ENCODE data around the gene GALNT7. TPM values are rescaled to one million over a fixed set of nuclear protein-coding genes. Genes with fewer than 3 reads are reported as not detected.

GALNT7 gene
- total RNA-seq, 1 experiment from 2014 or later = 51.6 TPM

DNA sequence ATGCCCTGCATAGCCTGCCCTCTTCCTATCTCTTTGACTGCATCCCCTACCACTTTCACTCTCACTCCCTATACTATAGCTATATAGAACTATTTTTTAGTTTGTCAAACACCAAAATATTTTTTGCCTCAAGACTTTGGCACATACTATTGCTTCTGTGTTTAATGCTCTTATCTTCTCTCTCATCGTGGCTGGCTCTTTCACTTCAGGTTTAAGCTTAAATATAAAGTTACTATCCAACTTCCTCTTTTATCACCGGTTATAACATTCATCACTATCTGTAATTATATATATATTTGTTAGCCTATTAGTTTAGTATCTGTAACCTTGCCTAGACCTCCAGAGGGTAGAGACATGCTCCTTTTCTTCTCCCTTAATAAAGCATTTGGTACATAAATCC, 177.0 kb downstream of the GALNT7 start:
- Mint-ChIP-seq H3K27me3 (ENCODE audit: unreplicated experiment) (no peaks in the 10 kb centered on the region), H3K4me3 (ENCODE audit: low read depth, unreplicated experiment) (no peak overlapping the region), H3K36me3 (ENCODE audit: insufficient read depth, unreplicated experiment) (no peaks in the 10 kb centered on the region), H3K4me1 (ENCODE audit: low read depth, unreplicated experiment) (no peaks in the 10 kb centered on the region), H3K27ac (ENCODE audit: unreplicated experiment) (no peak overlapping the region), H3K9me3 (ENCODE audit: low read depth, unreplicated experiment) (no peaks in the 10 kb centered on the region)
- intact Hi-C loops (cut with micrococcal nuclease; ENCODE audit: unreplicated experiment) = no loop called here
- CTCF ChIA-PET = interaction anchor here (1.1 kb wide), 1 partner anchor 24 kb away, joined by 3 read pairs; no protein-coding TSS in a partner anchor
- BruUV-seq (replicated peaks) = no TSS peak
- TF ChIP-seq, protein P1, sequence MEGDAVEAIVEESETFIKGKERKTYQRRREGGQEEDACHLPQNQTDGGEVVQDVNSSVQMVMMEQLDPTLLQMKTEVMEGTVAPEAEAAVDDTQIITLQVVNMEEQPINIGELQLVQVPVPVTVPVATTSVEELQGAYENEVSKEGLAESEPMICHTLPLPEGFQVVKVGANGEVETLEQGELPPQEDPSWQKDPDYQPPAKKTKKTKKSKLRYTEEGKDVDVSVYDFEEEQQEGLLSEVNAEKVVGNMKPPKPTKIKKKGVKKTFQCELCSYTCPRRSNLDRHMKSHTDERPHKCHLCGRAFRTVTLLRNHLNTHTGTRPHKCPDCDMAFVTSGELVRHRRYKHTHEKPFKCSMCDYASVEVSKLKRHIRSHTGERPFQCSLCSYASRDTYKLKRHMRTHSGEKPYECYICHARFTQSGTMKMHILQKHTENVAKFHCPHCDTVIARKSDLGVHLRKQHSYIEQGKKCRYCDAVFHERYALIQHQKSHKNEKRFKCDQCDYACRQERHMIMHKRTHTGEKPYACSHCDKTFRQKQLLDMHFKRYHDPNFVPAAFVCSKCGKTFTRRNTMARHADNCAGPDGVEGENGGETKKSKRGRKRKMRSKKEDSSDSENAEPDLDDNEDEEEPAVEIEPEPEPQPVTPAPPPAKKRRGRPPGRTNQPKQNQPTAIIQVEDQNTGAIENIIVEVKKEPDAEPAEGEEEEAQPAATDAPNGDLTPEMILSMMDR (IDR thresholded peaks at IDR 0.05; ENCODE audit: unreplicated experiment) = no peak
- DNase-seq = no peak

DNA sequence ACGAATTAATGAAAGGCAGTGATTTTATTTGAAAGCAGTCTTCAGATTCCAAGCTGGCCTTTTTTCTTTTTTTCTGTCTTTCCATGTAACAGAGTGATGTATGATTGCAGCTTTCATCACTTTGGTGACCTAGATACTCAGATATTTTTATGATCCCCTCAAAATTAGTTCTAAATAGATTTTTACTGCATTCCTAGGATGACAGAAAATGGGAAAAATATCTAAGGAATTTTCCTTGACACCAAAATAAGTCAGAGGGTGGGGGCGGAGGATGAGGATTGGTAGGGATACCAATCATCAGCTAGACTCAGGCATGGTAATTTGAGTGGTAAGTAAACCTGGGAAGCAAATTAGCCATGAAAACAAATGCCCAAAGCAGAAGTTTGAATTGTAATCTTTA, 177.5 kb downstream of the GALNT7 start:
- Mint-ChIP-seq H3K27ac (ENCODE audit: unreplicated experiment) (no peak overlapping the region), H3K4me3 (ENCODE audit: low read depth, unreplicated experiment) (no peak overlapping the region), H3K27me3 (ENCODE audit: unreplicated experiment) (no peaks in the 10 kb centered on the region), H3K9me3 (ENCODE audit: low read depth, unreplicated experiment) (no peaks in the 10 kb centered on the region), H3K36me3 (ENCODE audit: insufficient read depth, unreplicated experiment) (no peaks in the 10 kb centered on the region), H3K4me1 (ENCODE audit: low read depth, unreplicated experiment) (no peaks in the 10 kb centered on the region)
- intact Hi-C loops (cut with micrococcal nuclease; ENCODE audit: unreplicated experiment) = no loop called here
- TF ChIP-seq, protein P1 (IDR thresholded peaks at IDR 0.05; ENCODE audit: unreplicated experiment) = no peak
- DNase-seq = no peak
- CTCF ChIA-PET = no interaction called here
- no TSS peak for BruUV-seq (replicated peaks)

DNA sequence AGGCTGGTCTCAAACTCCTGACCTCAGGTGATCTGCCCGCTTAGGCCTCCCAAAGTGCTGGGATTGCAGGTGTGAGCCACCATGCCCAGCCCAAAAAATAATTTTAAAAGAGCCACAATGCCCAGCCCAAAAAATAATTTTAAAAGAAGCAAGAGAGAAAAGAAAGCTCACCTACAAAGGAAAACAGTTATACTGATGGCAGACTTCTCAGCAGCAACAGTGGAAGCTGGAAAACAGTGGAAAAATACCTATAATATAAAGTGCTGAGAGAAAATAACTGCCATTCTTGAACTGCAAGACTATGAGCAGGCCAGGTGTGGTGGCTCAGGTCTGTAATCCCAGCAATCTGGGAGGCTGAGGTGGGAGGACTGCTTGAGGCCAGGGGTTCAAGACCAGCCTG, 178.9 kb downstream of the GALNT7 start:
- TF ChIP-seq, protein P1 (IDR thresholded peaks at IDR 0.05; ENCODE audit: unreplicated experiment) = no peak
- Mint-ChIP-seq H3K27ac (ENCODE audit: unreplicated experiment) (no peak overlapping the region), H3K36me3 (ENCODE audit: insufficient read depth, unreplicated experiment) (no peaks in the 10 kb centered on the region), H3K9me3 (ENCODE audit: low read depth, unreplicated experiment) (no peaks in the 10 kb centered on the region), H3K4me1 (ENCODE audit: low read depth, unreplicated experiment) (no peaks in the 10 kb centered on the region), H3K27me3 (ENCODE audit: unreplicated experiment) (no peaks in the 10 kb centered on the region), H3K4me3 (ENCODE audit: low read depth, unreplicated experiment) (no peak overlapping the region)
- intact Hi-C loops (cut with micrococcal nuclease; ENCODE audit: unreplicated experiment) = no loop called here
- CTCF ChIA-PET = no interaction called here
- no peak for DNase-seq
- BruUV-seq (replicated peaks) = no TSS peak

DNA sequence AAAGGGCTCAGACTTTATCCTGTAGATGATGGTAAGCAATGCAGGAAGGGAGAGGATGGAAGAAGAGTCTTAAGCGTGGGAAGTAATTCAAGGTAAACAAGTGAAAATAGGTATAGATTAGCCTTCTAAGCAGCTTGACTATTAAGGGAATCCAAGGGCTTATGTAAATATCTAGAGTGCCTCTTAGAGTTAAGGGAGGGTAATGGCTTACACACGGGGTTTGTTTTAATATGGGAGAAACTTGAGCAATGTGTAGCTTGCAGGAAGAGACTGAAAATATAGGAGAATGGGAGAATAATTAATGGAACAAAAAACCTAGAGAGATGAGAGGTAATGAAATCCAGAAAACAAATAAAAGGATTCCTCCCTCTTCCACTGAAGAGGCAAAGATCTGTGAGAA, 189.3 kb downstream of the GALNT7 start:
- intact Hi-C loops (cut with micrococcal nuclease; ENCODE audit: unreplicated experiment) = no loop called here
- Mint-ChIP-seq H3K27ac (ENCODE audit: unreplicated experiment) (no peak overlapping the region), H3K27me3 (ENCODE audit: unreplicated experiment) (no peaks in the 10 kb centered on the region), H3K9me3 (ENCODE audit: low read depth, unreplicated experiment) (no peaks in the 10 kb centered on the region), H3K4me1 (ENCODE audit: low read depth, unreplicated experiment) (no peaks in the 10 kb centered on the region), H3K4me3 (ENCODE audit: low read depth, unreplicated experiment) (no peak overlapping the region), H3K36me3 (ENCODE audit: insufficient read depth, unreplicated experiment) (no peaks in the 10 kb centered on the region)
- TF ChIP-seq, protein P1 (IDR thresholded peaks at IDR 0.05; ENCODE audit: unreplicated experiment) = no peak
- CTCF ChIA-PET = no interaction called here
- no peak for DNase-seq
- BruUV-seq (replicated peaks) = no TSS peak

Measured in Calu3 (cell line).